CD4-positive, alpha-beta T cell treated with Interleukin-1 beta for 1 hour (primary cell): ENCODE measurements around the gene SPANXN1.
"Not testable (repeated sequence)": the region's sequence is repeated elsewhere in the genome, so short reads cannot be mapped to it uniquely, and the experiment has no call there.

Experiments
- DNase-seq, 2 donors: peaks; one replicate each; pipeline ENCODE4 v3.0.0-alpha.2; 2020 to 2022

SPANXN1 gene, protein sequence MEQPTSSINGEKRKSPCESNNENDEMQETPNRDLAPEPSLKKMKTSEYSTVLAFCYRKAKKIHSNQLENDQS

DNA sequence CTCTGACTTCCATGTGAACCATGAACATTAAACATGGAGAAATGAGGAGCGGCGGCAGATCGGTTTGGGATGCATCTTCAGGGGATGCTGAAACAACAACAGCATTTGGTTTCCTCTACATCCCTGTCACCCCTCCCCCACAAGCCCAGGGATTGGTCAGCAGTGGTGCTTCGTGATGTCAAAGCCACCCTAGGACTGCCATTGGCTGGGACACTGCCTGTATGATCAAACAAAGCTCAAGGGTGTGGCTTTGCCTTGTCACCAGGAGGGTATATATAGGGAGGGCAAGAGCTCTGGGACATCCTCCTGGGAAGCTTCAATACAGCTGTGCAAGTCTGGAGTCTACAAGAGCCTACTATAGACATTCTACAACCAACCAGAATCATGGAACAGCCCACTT is at the start of gene SPANXN1:
TSS of gene SPANXN1 (plus strand) at position 301 of the 400 bp plus-strand sequence. CDS start at position 385, 84 bp downstream.
- DNase-seq, result not testable (repeated sequence)

DNA sequence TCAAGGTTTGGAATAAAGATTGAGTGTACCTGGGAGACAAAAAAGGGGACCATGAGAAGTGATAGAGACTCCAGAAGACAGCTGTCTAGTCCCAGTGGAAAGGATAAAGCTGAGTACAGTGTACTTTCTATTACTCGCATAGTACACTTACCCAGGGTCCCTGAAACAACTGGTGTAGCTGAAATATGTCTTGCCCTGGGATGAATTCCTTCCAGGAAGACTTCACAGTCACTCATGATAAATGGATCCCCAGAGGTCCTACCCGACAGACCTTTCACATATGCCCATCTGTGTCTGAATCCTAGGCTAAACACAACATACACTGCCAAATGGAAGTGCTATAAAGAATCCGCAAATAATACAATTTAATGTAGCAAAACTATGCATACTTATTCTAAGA is 48.2 kb upstream of the SPANXN1 start:
- DNase-seq, result no peak

DNA sequence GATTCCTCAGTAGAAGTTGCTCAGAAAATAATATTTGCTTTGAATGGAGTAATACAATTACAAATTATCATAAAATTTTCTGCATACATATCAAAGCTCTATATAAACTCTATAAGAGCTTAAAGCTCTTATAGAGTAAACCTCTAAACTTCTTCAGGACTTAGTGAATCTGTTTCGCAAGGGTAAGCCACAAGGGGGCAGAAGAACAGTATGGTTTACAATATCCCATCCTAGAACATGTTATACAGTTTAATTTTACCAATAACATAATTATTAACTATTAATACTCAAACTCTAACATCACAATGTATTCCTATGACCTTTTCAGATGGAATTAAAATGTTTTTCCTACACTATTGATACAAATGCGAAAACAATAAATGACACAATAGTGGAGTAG is 33.8 kb upstream of the SPANXN1 start:
- DNase-seq, result no peak

DNA sequence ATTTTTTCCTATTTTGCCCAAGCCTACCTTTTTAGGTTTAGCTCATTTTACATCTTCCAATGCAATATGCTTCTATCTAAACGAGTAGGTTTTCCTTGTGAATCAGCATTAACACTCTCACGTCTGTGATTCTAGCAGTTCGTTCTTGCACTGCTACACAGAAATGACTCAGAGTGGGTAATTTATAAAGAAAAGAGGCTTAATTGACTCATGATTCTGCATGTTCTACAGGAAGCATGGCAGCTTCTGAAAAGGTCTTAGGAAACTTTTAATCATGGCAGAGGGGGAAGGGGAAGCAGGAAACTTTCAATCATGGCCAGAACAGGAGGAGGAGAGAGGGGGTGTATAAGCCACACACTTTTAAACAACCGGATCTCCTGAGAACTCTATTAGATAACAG is 44.9 kb downstream of the SPANXN1 start:
- no peak for DNase-seq
